NB4 (cell line): ENCODE measurements around the gene FHDC1.
A peak's percentile ranks its signal among the peaks of the same experiment; 100 is the strongest.

Source experiments
- DNase-seq: peaks from one replicate; pipeline ENCODE4 v3.0.0; 2010; ENCODE audit warnings: low read depth
- H3K4me3 ChIP-seq: one replicate; pipeline ENCODE4 v1.5.1; 2011; ENCODE audit warnings: mild to moderate bottlenecking, low read depth, low read length, moderate library complexity
- MYC ChIP-seq: IDR thresholded peaks from 2 replicates; pipeline ENCODE4 v1.6.1; 2011; ENCODE audit warnings: low read depth, low read length
- POLR2A ChIP-seq: IDR thresholded peaks from 2 replicates; pipeline ENCODE4 v1.6.1; 2011; ENCODE audit warnings: mild to moderate bottlenecking; ENCODE audit not compliant: insufficient read length; ENCODE audit errors: extremely low read depth
- TF ChIP-seq, protein P1 (sequence below): IDR thresholded peaks from one replicate; pipeline ENCODE4 v1.5.1; 2012; ENCODE audit warnings: low read depth, low read length
- TF ChIP-seq, protein P2 (sequence below): IDR thresholded peaks from 2 replicates; pipeline ENCODE4 v1.6.1; 2011; ENCODE audit warnings: low read depth, low read length

Gene FHDC1

DNA sequence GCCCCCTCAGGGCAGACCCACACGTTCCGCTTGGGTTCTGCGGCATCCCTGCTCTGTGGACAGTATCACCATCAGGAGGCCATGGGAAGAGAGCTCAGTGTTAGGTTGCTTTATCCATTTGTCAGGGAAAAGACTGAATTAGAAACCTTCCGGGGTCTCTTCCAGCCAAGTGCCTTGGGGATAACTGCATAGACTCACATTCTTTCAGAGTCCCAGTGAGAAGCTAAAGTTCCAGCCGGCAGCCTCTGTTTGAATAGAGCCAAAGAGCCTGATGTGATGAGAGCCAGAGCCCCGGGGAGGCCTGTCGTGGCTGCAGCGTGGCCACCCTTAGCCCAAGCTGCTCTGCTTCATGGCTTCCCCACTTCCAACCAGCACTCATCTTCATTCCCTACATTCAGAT, 85.2 kb downstream of the FHDC1 start:
- TF ChIP-seq, protein P1, sequence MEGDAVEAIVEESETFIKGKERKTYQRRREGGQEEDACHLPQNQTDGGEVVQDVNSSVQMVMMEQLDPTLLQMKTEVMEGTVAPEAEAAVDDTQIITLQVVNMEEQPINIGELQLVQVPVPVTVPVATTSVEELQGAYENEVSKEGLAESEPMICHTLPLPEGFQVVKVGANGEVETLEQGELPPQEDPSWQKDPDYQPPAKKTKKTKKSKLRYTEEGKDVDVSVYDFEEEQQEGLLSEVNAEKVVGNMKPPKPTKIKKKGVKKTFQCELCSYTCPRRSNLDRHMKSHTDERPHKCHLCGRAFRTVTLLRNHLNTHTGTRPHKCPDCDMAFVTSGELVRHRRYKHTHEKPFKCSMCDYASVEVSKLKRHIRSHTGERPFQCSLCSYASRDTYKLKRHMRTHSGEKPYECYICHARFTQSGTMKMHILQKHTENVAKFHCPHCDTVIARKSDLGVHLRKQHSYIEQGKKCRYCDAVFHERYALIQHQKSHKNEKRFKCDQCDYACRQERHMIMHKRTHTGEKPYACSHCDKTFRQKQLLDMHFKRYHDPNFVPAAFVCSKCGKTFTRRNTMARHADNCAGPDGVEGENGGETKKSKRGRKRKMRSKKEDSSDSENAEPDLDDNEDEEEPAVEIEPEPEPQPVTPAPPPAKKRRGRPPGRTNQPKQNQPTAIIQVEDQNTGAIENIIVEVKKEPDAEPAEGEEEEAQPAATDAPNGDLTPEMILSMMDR = no peak
- TF ChIP-seq, protein P2, sequence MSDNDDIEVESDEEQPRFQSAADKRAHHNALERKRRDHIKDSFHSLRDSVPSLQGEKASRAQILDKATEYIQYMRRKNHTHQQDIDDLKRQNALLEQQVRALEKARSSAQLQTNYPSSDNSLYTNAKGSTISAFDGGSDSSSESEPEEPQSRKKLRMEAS = no peak
- TF ChIP-seq MYC = no peak
- H3K4me3 ChIP-seq = no peak overlapping the region
- DNase-seq = no peak

DNA sequence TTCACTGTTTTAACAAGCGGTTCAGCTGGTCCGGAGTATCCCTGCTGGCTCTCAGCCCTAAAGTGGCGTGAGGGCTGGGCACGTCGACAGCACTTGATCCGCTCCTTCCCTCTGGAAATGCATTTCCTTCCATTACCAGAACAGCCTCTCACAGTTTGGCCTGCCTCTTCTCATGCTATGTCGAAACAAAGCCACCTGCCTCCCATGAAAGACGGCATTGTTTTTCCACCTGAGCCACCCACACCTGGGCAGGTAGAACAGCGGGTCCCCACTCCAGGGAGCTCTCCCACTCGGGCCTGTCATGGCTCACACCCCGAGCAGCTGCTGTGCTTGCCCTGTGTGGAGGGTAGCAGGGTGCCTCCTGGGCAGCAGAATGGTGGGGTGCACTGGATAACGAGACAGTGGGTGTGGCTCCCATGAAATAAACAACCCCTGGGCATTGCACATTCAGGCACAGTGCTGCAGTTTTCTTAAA, 86.2 kb downstream of the FHDC1 start:
- H3K4me3 ChIP-seq = no peak overlapping the region
- DNase-seq = no peak
- TF ChIP-seq, protein P2 = no peak
- no peak for TF ChIP-seq MYC
- no peak for TF ChIP-seq POLR2A
- TF ChIP-seq, protein P1 = no peak

DNA sequence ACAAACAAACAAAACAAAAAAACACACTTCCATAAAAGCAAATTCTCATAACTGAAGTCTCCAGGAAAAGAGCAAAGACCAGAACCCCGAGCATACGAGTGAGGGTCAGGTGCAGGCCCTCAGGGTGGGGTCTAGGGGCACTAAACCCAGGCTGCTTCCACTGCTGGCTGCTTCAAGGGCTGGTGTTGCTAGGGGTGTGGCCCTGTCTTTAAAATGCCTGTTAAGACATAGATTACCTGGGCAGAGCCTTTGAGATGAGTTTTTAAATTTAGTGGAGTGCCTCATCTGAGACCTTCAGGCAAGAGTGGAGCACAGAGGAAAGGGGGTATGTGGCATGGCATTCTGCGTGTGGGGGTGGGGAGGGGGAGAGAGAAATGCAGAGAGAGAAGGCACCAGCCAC, 87.0 kb downstream of the FHDC1 start:
- TF ChIP-seq, protein P2 = no peak
- TF ChIP-seq, protein P1 = no peak
- no peak overlapping the region for H3K4me3 ChIP-seq
- no peak for DNase-seq

DNA sequence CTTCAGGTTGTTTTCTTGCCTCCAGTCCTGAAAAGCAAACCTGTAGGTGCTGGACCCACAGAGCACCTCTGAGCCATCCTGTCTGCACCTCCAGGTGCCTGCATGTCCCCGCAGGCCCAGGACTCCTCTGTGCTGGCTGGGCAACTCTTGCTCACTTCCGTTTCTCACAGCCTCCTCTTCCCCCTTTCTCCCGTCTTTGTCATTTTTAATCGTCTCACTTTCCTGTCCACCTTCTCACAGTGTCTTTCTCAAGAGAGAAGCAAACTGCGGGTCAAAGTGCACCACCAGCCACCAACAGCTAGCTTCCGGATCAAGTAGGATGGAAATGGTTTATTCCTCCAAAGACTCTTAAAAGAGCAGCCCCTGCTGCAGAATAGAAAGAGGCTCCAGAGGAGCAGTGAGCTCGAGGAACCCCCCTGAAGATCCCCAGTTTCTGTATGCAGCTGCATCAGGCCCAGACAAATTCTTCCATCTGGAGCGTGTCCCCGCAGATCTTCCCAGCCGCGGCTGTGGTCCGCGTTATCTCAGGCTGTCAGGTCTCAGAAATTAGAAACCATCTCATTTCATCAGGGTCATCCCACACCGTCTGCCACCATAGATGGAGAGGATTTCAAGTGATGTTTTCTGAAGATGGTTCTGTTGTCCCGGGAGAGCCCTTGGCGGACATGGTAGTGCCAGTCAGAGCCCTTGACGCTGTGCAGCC, 87.7 kb downstream of the FHDC1 start:
- DNase-seq = peak; percentile 13
- H3K4me3 ChIP-seq = no peak overlapping the region
- TF ChIP-seq POLR2A (no peak), MYC (no peak)
- TF ChIP-seq, protein P2 = no peak
- TF ChIP-seq, protein P1 = no peak

DNA sequence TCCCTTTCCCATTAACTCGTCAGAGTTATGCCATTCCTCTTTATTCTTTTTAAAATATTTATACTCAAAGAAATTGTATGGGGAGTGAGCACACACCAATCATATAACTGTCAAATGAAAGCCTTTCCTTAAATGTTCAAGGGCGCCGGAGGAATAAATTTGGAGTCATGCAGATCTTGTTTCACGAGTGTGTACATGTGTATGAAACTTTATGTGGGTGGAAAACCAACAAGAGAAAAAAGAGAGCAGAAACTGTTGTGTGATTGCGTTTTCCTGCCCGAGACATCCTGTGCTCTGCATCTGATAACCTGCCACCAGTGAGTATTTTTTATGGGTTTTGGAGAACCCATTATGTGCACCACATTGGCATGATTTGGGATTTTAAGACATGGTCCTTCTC, 88.3 kb downstream of the FHDC1 start:
- TF ChIP-seq, protein P1 = no peak
- TF ChIP-seq POLR2A (no peak), MYC (no peak)
- TF ChIP-seq, protein P2 = no peak
- DNase-seq = no peak
- no peak overlapping the region for H3K4me3 ChIP-seq

DNA sequence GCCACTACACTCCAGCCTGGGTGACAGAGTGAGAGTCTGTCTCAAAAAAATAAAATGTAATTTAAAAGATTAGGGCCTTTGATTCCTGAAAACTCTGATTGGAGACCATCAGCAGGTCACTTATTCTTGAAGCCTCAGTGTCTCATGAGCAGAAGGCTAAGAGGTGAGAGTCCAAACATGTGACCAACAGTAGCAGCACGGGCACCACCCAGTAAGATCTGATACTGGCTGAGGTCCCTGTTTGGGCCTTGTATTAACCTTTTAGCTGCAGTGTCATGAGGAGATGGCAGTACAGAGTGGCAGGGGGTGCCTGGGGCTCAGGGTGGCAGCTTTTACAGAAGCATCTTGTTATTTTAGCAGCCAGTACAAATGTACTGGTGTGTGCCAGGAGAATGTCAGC, 89.3 kb downstream of the FHDC1 start:
- no peak for DNase-seq
- TF ChIP-seq MYC = no peak
- TF ChIP-seq POLR2A = no peak
- TF ChIP-seq, protein P2 = no peak
- TF ChIP-seq, protein P1 = no peak

More for the DNA sequence above, 89.3 kb downstream of the FHDC1 start:
- H3K4me3 ChIP-seq = no peak overlapping the region
